Measurements from ENCODE around the gene FIG4.
"Not testable (repeated sequence)": the region's sequence is repeated elsewhere in the genome, so short reads cannot be mapped to it uniquely, and the experiment has no call there.

Gene FIG4

DNA sequence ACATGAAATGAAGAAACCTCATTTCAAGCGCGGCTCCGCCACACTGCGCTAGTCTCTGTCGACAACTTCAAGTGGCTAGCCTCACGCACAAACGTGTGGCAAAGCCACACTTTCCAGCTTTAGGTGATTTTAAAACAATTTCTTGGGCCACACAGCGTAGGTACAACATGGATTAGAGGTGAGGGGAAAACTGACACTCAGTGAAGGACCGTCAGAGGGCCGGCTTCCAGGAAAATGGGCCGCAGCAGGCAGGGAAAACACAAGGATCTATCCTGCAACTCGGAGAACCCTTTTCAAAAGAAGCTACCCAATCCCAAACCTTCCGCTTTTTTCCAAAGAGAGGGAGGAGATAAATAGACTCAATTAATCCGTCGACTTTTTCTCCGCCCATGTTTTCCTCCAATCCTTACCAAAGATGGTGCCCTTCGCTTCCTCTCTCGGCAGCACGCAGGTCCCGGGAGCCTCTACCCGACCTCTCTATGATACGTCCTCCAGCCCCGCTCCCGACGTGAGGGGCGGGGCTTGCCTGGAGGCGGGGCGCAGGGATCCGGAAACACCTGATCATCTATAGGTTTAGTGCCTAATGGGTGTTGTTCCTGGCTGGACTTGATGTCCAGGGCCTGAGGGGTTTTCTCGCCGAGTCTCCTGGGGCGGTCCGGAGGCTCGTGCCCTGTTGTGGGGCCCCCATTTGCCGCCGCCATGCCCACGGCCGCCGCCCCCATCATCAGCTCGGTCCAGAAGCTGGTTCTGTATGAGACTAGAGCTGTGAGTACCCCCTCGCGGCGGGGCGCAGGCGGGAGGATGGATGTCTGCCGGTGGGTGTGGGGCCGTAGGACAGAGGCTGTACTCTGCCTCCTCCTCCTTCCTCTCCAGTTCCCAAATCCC, at the start of gene FIG4, which contains the start of gene AK9:
Gene FIG4 (plus strand): TSS at position 560 of the 885 bp plus-strand sequence. CDS start 140 bp downstream, at position 700.
Gene AK9 (minus strand): TSS at position 466 of the 885 bp plus-strand sequence. CDS start 15,457 bp downstream, outside the sequence.
- Histone ChIP-seq H3K4me1 (no peaks in the 10 kb centered on the region), H3K4me3 (peak within 1 kb of the TSS; percentile 84), H3K9me3 (no peaks in the 10 kb centered on the region), H3K27me3 (ENCODE audit: low read depth) (peaks cover 8% of the 10 kb centered on the region; the same call in 1 of the 2 replicates), H3K36me3 (replicated peaks) (no peaks in the 10 kb centered on the region)
- peak; percentile 96 to 97 for DNase-seq (ENCODE audit: low spot score in 2 of 2)
- in situ Hi-C loops (cut with MboI; ENCODE audit: low sequenced_read_pairs): no loop called here

DNA sequence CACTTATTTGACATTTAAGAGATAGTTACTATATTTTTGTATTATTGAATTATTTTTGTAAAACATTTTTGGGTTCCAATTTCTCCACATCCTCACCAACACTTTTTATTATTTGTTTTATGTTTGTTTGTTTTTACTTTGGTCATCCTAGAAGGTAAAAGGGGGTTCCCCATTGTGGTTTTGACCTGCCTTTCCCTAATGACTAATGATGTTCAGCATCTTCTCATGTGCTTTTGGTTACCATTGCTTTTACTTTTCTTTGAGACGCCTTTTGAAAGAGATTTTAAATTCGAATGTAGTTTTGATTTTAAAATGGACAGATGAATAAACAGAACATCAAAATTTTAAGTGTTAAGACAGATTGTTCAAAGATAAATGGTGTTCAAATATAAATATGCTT, 47.0 kb upstream of the FIG4 start:
- in situ Hi-C loops (cut with MboI; ENCODE audit: low sequenced_read_pairs): no loop called here
- Histone ChIP-seq H3K27me3 (ENCODE audit: low read depth) (no peaks in the 10 kb centered on the region), H3K36me3 (replicated peaks) (no peaks in the 10 kb centered on the region), H3K4me1 (no peaks in the 10 kb centered on the region), H3K4me3 (no peak overlapping the region), H3K9me3 (no peaks in the 10 kb centered on the region)
- no peak for DNase-seq (ENCODE audit: low spot score in 2 of 2)

DNA sequence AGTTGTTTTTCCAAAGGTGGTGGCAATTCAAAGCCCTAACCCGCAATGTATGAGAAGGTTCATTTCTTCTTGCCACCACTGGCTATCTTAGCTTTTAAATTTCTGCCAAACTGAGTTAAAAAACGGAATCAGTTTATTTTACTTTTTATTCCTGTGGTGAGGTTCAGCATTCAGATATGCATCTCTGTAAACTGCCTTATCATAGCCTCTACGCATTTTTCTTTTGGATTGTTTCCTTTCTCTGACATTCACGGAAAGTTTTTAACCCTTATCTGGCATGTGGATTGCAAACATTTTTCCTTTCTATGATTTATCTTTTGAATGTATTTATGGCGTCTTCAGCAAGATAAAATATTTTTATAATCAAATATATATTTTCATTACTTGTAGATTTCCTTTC, 37.8 kb upstream of the FIG4 start:
- DNase-seq (ENCODE audit: low spot score in 2 of 2): no peak
- in situ Hi-C loops (cut with MboI; ENCODE audit: low sequenced_read_pairs): no loop called here
- no peaks in the 10 kb centered on the region for H3K27me3 ChIP-seq (ENCODE audit: low read depth)

DNA sequence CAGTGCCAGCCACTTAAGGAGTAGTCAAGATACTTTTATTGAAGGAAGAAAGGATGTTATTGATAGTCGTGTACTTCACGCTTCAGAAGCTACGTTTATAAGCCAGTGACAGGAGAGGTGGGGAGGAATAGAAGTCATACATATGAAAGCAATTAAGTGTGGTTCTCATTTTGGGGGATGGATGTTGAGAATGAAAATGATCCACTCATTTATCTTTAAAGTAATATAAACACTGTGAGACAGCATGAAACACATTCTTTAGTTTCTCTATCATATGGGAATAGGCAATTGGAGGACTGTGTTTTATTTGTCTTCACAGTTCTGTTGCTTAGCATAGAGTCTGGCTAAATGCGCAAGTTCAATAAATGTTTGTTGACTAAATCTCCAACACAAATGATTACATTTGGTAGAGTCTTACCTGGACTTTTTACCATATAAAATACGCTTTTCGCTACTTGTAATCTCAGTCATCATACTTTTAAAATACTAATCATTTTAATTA, 35.3 kb upstream of the FIG4 start:
- no peaks in the 10 kb centered on the region for H3K4me1 ChIP-seq
- no peak overlapping the region for H3K4me3 ChIP-seq
- H3K27me3 ChIP-seq (ENCODE audit: low read depth): peaks cover 6% of the 10 kb centered on the region; the same call in 1 of the 2 replicates
- no peaks in the 10 kb centered on the region for H3K9me3 ChIP-seq
- in situ Hi-C loops (cut with MboI; ENCODE audit: low sequenced_read_pairs): no loop called here
- H3K36me3 ChIP-seq (replicated peaks): no peaks in the 10 kb centered on the region
- DNase-seq (ENCODE audit: low spot score in 2 of 2): no peak

More for the DNA sequence above, 37.8 kb upstream of the FIG4 start:
- Histone ChIP-seq H3K4me3 (no peak overlapping the region), H3K4me1 (no peaks in the 10 kb centered on the region), H3K36me3 (replicated peaks) (no peaks in the 10 kb centered on the region), H3K9me3 (no peaks in the 10 kb centered on the region)

DNA sequence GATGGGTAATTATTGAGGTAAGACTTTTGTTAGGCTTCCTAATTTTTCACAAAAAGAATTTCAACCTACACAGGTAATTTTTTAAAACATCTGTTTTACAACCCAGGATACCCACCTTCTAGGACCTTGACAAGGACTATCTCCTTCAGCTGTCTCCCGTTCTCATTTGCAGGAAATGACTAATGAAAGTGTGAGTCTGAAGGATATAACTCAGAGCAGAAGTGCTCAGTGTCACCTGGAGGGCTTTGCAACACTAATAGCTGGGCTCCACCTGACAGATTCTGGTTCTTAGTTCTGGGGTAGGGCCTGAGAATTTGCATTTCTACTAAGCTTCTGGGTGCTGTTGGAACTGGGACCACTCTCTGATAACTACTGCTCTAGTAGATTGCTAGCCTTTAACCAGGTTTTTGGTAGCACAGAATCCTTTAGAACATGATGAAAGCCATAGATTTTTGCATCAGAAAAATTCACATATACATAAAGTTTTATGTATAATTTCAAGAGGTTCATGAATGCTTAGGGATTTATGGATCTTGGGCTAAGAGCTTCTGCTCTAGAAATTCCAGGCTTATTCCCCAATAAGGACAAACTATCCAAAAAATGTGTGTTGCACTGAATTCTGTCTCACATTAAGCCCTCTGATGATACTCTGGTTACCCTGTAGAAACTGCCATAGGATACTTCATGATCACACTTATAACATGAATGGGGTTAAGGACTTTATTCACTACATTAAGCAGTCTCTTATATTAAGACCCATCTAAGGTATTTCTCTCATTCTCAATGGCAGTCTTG, 30.4 kb upstream of the FIG4 start:
- in situ Hi-C loops (cut with MboI; ENCODE audit: low sequenced_read_pairs): no loop called here
- Histone ChIP-seq H3K4me3 (no peak overlapping the region), H3K4me1 (no peaks in the 10 kb centered on the region), H3K36me3 (replicated peaks) (no peaks in the 10 kb centered on the region), H3K27me3 (ENCODE audit: low read depth) (peaks cover 6% of the 10 kb centered on the region; the same call in 1 of the 2 replicates), H3K9me3 (no peaks in the 10 kb centered on the region)
- no peak for DNase-seq (ENCODE audit: low spot score in 2 of 2)

DNA sequence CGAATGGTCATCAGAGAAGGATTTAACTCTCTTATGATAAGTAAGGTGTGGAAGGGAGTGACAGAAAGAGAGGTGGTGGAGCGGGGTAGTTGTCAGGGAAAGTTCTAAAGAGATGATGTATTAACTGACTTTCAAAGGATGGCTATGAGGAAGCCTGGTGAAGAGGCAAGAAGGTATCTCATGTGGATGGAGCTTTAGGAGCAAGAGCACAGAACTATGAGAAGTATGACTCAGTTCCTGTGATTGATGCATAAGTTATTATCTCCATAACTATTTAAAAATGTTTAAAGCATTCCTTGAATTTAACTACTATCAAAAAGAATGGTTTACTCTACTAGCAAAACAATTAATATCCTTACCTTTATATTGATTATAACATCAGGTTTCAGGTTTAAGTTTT, 28.9 kb upstream of the FIG4 start:
- H3K27me3 ChIP-seq (ENCODE audit: low read depth): peaks cover 6% of the 10 kb centered on the region; the same call in 1 of the 2 replicates

DNA sequence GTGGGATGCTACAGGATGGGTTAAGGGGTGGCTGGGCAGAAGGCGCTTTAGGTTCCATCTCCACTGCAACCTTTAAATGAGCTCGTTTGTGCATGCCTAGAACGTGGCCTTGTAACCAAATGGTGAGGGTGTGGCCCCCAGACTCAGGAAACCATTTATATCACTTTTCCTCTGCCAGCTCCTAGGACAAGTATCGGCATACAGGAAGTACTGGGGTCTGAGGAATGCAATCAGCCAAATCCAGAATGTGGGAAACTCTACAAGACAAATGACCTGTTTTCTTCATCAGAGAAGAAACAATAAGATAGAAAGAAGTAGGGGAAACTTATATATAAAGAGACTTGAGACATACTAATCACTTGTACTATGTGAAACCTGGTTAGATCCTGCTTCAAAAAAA, 21.3 kb upstream of the FIG4 start:
- in situ Hi-C loops (cut with MboI; ENCODE audit: low sequenced_read_pairs): no loop called here
- Histone ChIP-seq H3K4me3 (no peak overlapping the region), H3K27me3 (ENCODE audit: low read depth) (no peaks in the 10 kb centered on the region), H3K36me3 (replicated peaks) (no peaks in the 10 kb centered on the region), H3K4me1 (no peaks in the 10 kb centered on the region), H3K9me3 (no peaks in the 10 kb centered on the region)
- no peak for DNase-seq (ENCODE audit: low spot score in 2 of 2)

More for the DNA sequence above, 28.9 kb upstream of the FIG4 start:
- Histone ChIP-seq H3K4me3 (no peak overlapping the region), H3K4me1 (no peaks in the 10 kb centered on the region), H3K9me3 (no peaks in the 10 kb centered on the region), H3K36me3 (replicated peaks) (no peaks in the 10 kb centered on the region)
- in situ Hi-C loops (cut with MboI; ENCODE audit: low sequenced_read_pairs): no loop called here
- no peak for DNase-seq (ENCODE audit: low spot score in 2 of 2)

DNA sequence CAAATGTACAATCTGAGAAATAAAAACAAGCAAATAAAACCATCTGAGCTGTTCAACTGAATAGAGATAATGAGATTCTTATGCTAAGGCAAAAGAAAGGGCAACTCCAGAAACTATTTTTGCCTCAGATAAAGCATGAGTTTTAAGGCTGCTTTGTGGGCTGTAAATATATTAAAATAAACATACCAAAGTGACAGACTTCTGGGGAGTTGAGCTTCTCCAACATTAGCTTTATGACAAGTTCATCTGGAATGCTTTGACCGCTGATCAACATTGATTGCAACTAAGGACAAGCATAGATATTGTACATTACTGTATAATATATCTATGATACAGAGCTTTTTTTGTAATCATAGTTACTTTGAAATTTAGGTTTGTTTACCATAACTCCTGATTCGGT, 19.4 kb upstream of the FIG4 start:
- Histone ChIP-seq H3K9me3 (no peaks in the 10 kb centered on the region), H3K4me1 (no peaks in the 10 kb centered on the region), H3K36me3 (replicated peaks) (no peaks in the 10 kb centered on the region), H3K27me3 (ENCODE audit: low read depth) (no peaks in the 10 kb centered on the region), H3K4me3 (no peak overlapping the region)
- in situ Hi-C loops (cut with MboI; ENCODE audit: low sequenced_read_pairs): no loop called here
- no peak for DNase-seq (ENCODE audit: low spot score in 2 of 2)

DNA sequence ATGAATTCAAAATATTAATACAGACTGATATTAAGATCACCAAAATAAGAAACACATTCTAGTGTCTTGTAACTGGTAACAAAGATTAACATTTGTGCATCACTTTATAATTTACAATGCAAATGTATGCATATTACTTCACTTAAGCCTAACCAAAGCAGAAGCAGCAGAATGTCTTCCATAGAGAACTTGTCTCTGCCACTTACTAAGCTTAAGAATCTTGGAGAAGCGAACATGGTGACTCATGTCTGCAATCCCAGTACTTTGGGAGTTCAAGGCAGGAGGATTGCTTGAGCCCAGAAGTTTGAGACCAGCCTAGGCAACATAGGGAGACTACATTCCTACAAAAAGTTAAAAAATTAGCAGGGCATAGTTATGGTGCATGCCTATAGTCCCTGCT, 18.9 kb upstream of the FIG4 start:
- no peaks in the 10 kb centered on the region for H3K27me3 ChIP-seq (ENCODE audit: low read depth)
- in situ Hi-C loops (cut with MboI; ENCODE audit: low sequenced_read_pairs): no loop called here
- H3K36me3 ChIP-seq (replicated peaks): no peaks in the 10 kb centered on the region
- H3K4me1 ChIP-seq: no peaks in the 10 kb centered on the region
- H3K4me3 ChIP-seq: no peak overlapping the region
- DNase-seq (ENCODE audit: low spot score in 2 of 2): no peak
- H3K9me3 ChIP-seq: no peaks in the 10 kb centered on the region

DNA sequence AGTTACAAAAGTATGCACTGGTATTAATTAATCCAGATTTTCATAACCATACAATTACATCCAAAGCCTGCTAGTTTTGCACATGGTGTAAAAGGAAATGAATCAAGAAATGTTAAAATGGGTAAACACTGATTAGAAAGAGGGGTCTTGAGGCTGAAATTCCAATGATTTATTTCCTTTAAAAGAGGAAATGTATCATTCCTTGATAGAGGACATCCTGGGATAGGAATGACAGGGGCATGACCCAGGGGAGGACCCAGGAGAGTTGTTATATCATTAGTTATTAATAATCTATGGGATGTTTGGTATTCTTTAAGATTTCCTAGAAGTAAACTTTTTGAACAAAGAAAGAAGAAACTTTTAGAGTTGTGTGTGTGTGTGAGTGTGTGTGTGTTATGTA, 18.3 kb upstream of the FIG4 start:
- DNase-seq (ENCODE audit: low spot score in 2 of 2): no peak
- H3K36me3 ChIP-seq (replicated peaks): no peaks in the 10 kb centered on the region
- no peaks in the 10 kb centered on the region for H3K9me3 ChIP-seq
- in situ Hi-C loops (cut with MboI; ENCODE audit: low sequenced_read_pairs): no loop called here
- no peaks in the 10 kb centered on the region for H3K4me1 ChIP-seq
- H3K27me3 ChIP-seq (ENCODE audit: low read depth): no peaks in the 10 kb centered on the region
- no peak overlapping the region for H3K4me3 ChIP-seq

DNA sequence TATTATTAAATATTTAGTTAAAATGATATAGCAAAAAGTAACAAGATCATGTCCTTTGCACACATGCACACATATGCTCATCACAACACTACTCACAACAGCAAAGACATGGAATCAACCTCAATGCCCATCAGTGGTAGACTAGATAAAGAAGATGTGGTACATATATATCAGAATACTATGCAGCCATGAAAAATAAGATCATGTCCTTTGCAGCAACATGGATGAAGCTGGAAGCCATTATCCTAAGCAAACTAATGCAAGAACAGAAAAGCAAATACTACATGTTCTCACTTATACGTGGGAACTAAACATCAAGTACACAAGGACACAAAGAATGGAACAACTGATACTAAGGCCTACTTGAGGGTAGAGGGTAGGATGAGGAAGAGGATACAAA, 14.4 kb upstream of the FIG4 start:
- Histone ChIP-seq H3K9me3 (no peaks in the 10 kb centered on the region), H3K36me3 (replicated peaks) (no peaks in the 10 kb centered on the region), H3K4me3 (no peak overlapping the region), H3K4me1 (no peaks in the 10 kb centered on the region), H3K27me3 (ENCODE audit: low read depth) (no peaks in the 10 kb centered on the region)
- in situ Hi-C loops (cut with MboI; ENCODE audit: low sequenced_read_pairs): no loop called here
- DNase-seq (ENCODE audit: low spot score in 2 of 2): no peak

DNA sequence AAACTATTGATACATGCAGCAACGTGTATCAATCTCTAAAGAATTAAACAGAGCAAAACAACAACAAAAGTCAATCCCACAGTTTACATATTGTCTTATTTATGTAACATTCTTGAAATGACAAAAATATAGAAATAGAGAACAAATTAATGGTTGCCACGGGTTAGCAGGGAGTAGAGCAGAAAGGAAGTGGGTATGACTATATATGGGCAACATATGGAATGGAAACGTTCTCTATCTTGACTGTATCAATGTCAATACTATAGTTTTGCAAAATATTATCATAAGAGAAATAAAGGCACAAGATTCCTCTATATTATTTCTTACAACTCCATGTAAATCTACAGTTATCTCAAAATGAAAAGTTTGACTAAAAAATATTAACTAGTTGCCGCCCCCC, 12.9 kb upstream of the FIG4 start:
- Histone ChIP-seq H3K4me1 (no peaks in the 10 kb centered on the region), H3K4me3 (no peak overlapping the region), H3K27me3 (ENCODE audit: low read depth) (no peaks in the 10 kb centered on the region), H3K36me3 (replicated peaks) (no peaks in the 10 kb centered on the region), H3K9me3 (no peaks in the 10 kb centered on the region)
- no peak for DNase-seq (ENCODE audit: low spot score in 2 of 2)
- in situ Hi-C loops (cut with MboI; ENCODE audit: low sequenced_read_pairs): no loop called here

DNA sequence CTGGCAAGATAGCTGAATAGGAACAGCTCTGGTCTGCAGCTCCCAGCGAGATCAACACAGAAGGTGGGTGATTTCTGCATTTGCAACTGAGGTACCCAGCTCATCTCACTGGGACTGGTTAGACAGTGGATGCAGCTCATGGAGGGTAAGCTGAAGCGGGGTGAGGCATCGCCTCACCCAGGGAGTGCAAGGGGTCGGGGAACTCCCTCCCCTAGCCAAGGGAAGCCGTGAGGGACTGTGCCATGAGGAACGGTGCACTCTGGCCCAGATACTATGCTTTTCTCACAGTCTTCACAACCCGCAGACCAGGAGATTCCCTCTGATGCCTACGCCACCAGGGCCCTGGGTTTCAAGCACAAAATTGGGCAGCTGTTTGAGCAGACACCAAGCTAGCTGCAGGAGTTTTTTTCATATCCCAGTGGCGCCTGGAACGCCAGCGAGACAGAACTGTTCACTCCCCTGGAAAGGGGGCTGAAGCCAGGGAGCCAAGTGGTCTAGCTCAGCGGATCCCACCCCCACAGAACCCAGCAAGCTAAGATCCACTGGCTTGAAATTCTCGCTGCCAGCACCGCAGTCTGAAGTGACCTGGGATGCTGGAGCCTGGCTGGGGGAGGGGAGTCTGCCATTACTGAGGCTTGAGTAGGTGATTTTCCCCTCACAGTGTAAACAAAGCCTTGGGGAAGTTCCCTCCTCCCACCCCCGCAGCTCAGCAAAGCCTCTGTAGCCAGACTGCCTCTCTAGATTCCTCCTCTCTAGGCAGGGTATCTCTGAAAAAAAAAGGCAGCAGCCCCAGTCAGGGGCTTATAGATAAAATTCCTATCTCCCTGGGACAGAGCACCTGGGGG, 12.2 kb upstream of the FIG4 start:
- H3K27me3 ChIP-seq (ENCODE audit: low read depth); H3K4me1 ChIP-seq; DNase-seq (ENCODE audit: low spot score in 2 of 2); H3K36me3 ChIP-seq (replicated peaks); H3K4me3 ChIP-seq; in situ Hi-C loops (cut with MboI; ENCODE audit: low sequenced_read_pairs); H3K9me3 ChIP-seq: not testable (repeated sequence)
